GM18511 (cell line): ENCODE measurements around the gene BCAS4.
A peak's percentile ranks its signal among the peaks of the same experiment; 100 is the strongest.
"Not testable (repeated sequence)": the region's sequence is repeated elsewhere in the genome, so short reads cannot be mapped to it uniquely, and the experiment has no call there.

Source experiments
- ATAC-seq: cut with Tn5 transposase; IDR thresholded peaks from one replicate; pipeline ENCODE4 v1.9.1; 2021; ENCODE audit warnings: mild to moderate bottlenecking, moderate library complexity; ENCODE audit not compliant: unreplicated experiment

Gene BCAS4

GRCh38 chr20:50797142-50797541 lies 2.3 kb downstream of the BCAS4 start:
- ATAC-seq: no peak

DNA sequence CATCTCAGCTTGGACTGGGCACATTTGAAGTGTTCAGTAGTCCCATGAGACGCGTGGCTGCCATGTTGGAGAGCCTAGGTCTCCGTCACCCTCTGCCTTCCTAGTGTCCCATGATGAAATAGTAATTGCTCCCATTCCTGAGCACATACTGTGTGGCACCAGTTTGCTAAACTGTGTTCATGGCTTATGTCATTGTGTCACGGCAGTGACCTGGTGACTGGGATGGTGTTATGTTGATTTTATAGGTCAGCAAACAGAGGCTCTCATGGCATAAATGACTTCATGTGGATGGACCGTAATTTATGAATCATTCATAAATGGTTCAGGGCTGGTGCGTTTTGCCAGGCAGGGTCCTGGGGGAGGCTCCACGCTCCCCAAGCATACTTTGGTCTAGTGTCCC lies 3.8 kb downstream of the BCAS4 start:
- no peak for ATAC-seq

- ATAC-seq: no peak
These were observed 4.5 kb downstream of the BCAS4 start for GRCh38 chr20:50799176-50799889.

- peak; percentile 56 for ATAC-seq
These were observed 5.2 kb downstream of the BCAS4 start for GRCh38 chr20:50799890-50800550.

GRCh38 chr20:50800986-50801746 lies 6.3 kb downstream of the BCAS4 start:
- ATAC-seq: not testable (repeated sequence)

DNA sequence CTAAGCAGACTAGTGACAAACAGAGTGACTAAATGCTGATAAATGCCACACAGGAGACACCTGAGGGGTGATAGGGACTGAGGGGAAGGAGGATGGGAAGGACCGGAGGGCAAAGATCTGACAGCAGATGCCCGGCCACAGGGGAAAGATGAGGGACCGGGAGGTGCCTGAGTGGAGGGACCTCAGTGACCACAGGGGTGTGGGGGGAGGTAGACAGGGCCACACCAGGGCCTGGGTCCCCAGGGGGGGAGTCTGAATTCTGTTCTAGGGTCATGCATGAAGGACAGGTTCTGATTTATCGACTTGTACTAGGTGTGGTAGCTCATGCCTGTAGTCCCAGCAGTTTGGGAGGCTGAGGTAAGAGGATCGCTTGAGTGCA lies 6.9 kb downstream of the BCAS4 start:
- no peak for ATAC-seq

- no peak for ATAC-seq
These were observed 7.4 kb downstream of the BCAS4 start for GRCh38 chr20:50802289-50802688.

- ATAC-seq: peak; percentile 38
These were observed 9.8 kb downstream of the BCAS4 start for GRCh38 chr20:50804437-50805348.

GRCh38 chr20:50805349-50805684 lies 10.5 kb downstream of the BCAS4 start:
- ATAC-seq: no peak

DNA sequence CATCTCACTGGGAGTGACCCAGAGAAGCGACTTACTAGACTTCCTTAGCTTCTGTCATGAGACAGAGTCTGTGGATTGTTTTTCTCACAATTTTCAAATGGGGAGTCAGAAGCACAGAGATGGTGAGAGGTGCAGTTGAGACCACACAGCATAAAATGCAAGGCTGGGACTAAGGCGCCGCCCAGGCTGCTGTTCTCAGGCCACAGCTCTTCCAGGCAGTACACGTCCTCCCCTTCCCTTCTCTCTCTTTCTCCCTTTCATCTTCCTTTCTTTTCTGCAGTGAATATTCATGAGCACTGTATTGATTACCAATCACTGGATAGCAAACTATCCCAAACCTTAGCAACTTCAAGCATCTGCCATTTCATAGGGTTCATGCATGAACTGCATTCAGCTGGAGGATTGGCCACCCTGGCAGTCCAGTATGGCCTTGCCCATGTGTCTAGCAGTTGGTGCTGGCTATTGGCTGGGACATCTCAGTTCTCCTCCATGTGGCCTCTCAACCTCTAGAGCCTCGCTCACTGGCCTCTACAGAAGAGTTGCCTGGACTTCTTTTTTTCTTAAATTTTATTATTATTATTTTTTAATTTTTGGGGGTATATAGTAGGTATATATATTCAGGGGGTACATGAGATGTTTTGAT lies 11.4 kb downstream of the BCAS4 start:
- no peak for ATAC-seq

GRCh38 chr20:50810063-50810462 lies 15.2 kb downstream of the BCAS4 start:
- ATAC-seq: no peak

DNA sequence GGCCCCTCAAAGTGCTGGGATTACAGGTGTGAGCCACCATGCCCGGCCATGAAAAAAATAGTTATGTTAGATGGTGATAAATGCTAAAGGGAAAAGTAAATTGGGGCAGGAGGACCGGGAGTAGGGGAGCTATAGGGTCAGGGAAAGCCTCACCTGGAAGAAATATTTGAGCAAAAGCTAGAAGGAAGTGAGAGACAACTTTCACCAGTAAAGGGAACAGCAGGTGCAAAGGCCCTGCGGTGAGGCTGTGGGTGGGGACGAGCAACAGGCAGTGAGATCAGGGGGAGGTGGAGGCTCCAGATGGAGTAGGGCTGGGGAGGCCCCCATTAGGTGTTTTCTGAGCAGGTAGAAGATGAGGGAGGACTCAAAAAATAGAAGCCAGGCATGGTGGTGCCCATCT lies 16.0 kb downstream of the BCAS4 start:
- ATAC-seq: no peak

DNA sequence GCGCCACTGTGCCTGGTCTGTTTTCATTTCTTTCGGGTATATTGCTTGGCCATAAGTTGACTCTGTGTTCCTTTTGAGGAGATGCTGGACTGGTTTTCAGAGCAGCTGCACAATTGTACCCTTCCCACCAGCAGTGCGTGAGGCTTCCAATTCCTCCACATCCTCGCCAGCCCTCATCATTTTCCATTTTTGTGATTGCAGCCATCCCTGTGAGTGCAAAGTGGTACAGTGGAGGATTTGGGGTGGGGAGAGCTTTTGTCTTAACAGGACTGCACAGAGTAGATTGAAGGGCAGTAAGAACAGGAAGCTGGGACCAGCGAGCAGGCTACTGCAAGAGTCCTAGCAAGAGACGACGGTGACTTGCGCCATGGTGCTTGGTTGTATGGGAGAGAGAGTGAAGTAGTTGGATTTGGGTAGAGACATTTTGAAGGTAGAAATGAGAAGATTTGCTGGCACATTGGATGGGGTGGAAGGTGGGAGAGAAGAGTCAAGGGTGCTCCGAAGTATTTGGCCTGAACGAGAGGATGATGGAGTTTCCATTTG lies 18.3 kb downstream of the BCAS4 start:
- ATAC-seq: no peak

DNA sequence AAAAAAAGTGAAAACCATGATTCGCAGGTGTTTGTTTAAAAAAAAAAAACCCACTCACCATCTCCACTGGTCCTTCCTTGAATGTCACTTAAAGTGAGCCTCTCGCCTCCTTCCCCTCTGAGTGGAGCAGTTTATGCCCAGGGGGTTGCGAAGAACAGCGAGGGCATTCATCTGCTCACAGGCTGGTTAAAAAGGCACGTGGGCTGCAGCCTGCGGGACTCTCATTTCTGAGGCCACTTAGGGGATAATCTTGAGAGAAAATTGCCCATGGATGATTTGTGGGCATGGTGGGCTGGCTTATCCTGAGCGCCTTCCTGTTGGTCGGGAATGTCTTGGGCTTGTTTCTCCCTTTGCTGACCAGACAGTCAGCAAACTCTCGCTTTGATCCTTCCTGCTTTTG lies 18.9 kb downstream of the BCAS4 start:
- ATAC-seq: no peak

- ATAC-seq: no peak
These were observed 19.7 kb downstream of the BCAS4 start for GRCh38 chr20:50814438-50815161.

GRCh38 chr20:50815162-50815989 lies 20.5 kb downstream of the BCAS4 start:
- peak; percentile 52 for ATAC-seq

DNA sequence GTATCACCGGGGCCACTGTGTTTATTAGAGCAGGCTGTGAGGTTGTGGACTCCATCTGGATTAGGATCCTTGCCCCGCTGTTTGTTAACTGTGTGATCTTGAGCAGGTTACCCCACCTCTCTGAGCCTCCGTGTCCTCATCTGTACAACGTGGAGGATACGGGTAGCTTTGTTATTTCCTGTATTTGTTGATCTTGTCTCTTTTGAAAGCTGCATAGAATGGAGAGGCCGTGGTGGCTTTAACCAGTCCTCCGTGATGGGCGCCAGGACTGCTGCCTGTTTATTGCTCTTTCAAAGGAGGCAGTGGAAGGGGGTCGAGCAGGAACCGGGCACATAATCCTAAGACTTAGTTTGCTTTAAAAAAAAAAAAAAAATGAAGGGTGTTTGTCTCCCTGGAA lies 22.9 kb downstream of the BCAS4 start:
- ATAC-seq: no peak

GRCh38 chr20:50819349-50819748 lies 24.5 kb downstream of the BCAS4 start:
- no peak for ATAC-seq
